Measurements from ENCODE around the gene OOSP4B.
"Not testable (repeated sequence)": the region's sequence is repeated elsewhere in the genome, so short reads cannot be mapped to it uniquely, and the experiment has no call there.

Gene OOSP4B

GRCh38 chr11:60016881-60017280, at the start of gene OOSP4B:
Gene OOSP4B, plus strand, starts transcription at chr11:60017181.
- H3K4me1 ChIP-seq (ENCODE audit: insufficient read depth, low read length) = no peaks in the 10 kb centered on the region
- no peaks in the 10 kb centered on the region for H3K36me3 ChIP-seq (ENCODE audit: insufficient read depth, low read length)
- no peak within 1 kb of the TSS for H3K9ac ChIP-seq (ENCODE audit: low read depth, low read length)
- no peaks in the 10 kb centered on the region for H3K9me3 ChIP-seq (ENCODE audit: control insufficient read depth, insufficient read depth, low read length)

- Histone ChIP-seq H3K9me3 (ENCODE audit: control insufficient read depth, insufficient read depth, low read length) (no peaks in the 10 kb centered on the region), H3K36me3 (ENCODE audit: insufficient read depth, low read length) (no peaks in the 10 kb centered on the region), H3K9ac (ENCODE audit: low read depth, low read length) (no peak overlapping the region), H3K4me1 (ENCODE audit: insufficient read depth, low read length) (no peaks in the 10 kb centered on the region)
These were observed 49.1 kb upstream of the OOSP4B start for GRCh38 chr11:59967677-59968394.

- Histone ChIP-seq H3K9me3 (ENCODE audit: control insufficient read depth, insufficient read depth, low read length) (no peaks in the 10 kb centered on the region), H3K9ac (ENCODE audit: low read depth, low read length) (no peak overlapping the region), H3K36me3 (ENCODE audit: insufficient read depth, low read length) (no peaks in the 10 kb centered on the region), H3K4me1 (ENCODE audit: insufficient read depth, low read length) (no peaks in the 10 kb centered on the region)
These were observed 48.6 kb upstream of the OOSP4B start for GRCh38 chr11:59968395-59968783.

GRCh38 chr11:59973097-59973496, 43.9 kb upstream of the OOSP4B start:
- Histone ChIP-seq H3K36me3 (ENCODE audit: insufficient read depth, low read length) (no peaks in the 10 kb centered on the region), H3K4me1 (ENCODE audit: insufficient read depth, low read length) (no peaks in the 10 kb centered on the region), H3K9ac (ENCODE audit: low read depth, low read length) (no peak overlapping the region), H3K9me3 (ENCODE audit: control insufficient read depth, insufficient read depth, low read length) (no peaks in the 10 kb centered on the region)

GRCh38 chr11:59981106-59981770, 35.7 kb upstream of the OOSP4B start:
- Histone ChIP-seq H3K9ac (ENCODE audit: low read depth, low read length) (no peak overlapping the region), H3K36me3 (ENCODE audit: insufficient read depth, low read length) (no peaks in the 10 kb centered on the region), H3K9me3 (ENCODE audit: control insufficient read depth, insufficient read depth, low read length) (no peaks in the 10 kb centered on the region), H3K4me1 (ENCODE audit: insufficient read depth, low read length) (no peaks in the 10 kb centered on the region)

GRCh38 chr11:59982037-59982436, 34.9 kb upstream of the OOSP4B start:
- H3K9me3 ChIP-seq (ENCODE audit: control insufficient read depth, insufficient read depth, low read length); H3K9ac ChIP-seq (ENCODE audit: low read depth, low read length); H3K4me1 ChIP-seq (ENCODE audit: insufficient read depth, low read length); H3K36me3 ChIP-seq (ENCODE audit: insufficient read depth, low read length): not testable (repeated sequence)

- Histone ChIP-seq H3K9ac (ENCODE audit: low read depth, low read length) (no peak overlapping the region), H3K36me3 (ENCODE audit: insufficient read depth, low read length) (no peaks in the 10 kb centered on the region), H3K9me3 (ENCODE audit: control insufficient read depth, insufficient read depth, low read length) (no peaks in the 10 kb centered on the region), H3K4me1 (ENCODE audit: insufficient read depth, low read length) (no peaks in the 10 kb centered on the region)
These were observed 33.8 kb upstream of the OOSP4B start for GRCh38 chr11:59983212-59983611.

- Histone ChIP-seq H3K36me3 (ENCODE audit: insufficient read depth, low read length) (no peaks in the 10 kb centered on the region), H3K4me1 (ENCODE audit: insufficient read depth, low read length) (no peaks in the 10 kb centered on the region), H3K9me3 (ENCODE audit: control insufficient read depth, insufficient read depth, low read length) (no peaks in the 10 kb centered on the region), H3K9ac (ENCODE audit: low read depth, low read length) (no peak overlapping the region)
These were observed 32.6 kb upstream of the OOSP4B start for GRCh38 chr11:59984368-59984767.

- Histone ChIP-seq H3K9ac (ENCODE audit: low read depth, low read length) (no peak overlapping the region), H3K4me1 (ENCODE audit: insufficient read depth, low read length) (no peaks in the 10 kb centered on the region), H3K9me3 (ENCODE audit: control insufficient read depth, insufficient read depth, low read length) (no peaks in the 10 kb centered on the region), H3K36me3 (ENCODE audit: insufficient read depth, low read length) (no peaks in the 10 kb centered on the region)
These were observed 26.6 kb upstream of the OOSP4B start for GRCh38 chr11:59990421-59990820.

GRCh38 chr11:59992425-59992824, 24.6 kb upstream of the OOSP4B start:
- Histone ChIP-seq H3K4me1 (ENCODE audit: insufficient read depth, low read length) (no peaks in the 10 kb centered on the region), H3K36me3 (ENCODE audit: insufficient read depth, low read length) (no peaks in the 10 kb centered on the region), H3K9me3 (ENCODE audit: control insufficient read depth, insufficient read depth, low read length) (no peaks in the 10 kb centered on the region), H3K9ac (ENCODE audit: low read depth, low read length) (no peak overlapping the region)

GRCh38 chr11:59997800-59998199, 19.2 kb upstream of the OOSP4B start:
- Histone ChIP-seq H3K9ac (ENCODE audit: low read depth, low read length) (no peak overlapping the region), H3K9me3 (ENCODE audit: control insufficient read depth, insufficient read depth, low read length) (no peaks in the 10 kb centered on the region), H3K36me3 (ENCODE audit: insufficient read depth, low read length) (no peaks in the 10 kb centered on the region), H3K4me1 (ENCODE audit: insufficient read depth, low read length) (no peaks in the 10 kb centered on the region)

- Histone ChIP-seq H3K36me3 (ENCODE audit: insufficient read depth, low read length) (no peaks in the 10 kb centered on the region), H3K9me3 (ENCODE audit: control insufficient read depth, insufficient read depth, low read length) (no peaks in the 10 kb centered on the region), H3K4me1 (ENCODE audit: insufficient read depth, low read length) (no peaks in the 10 kb centered on the region), H3K9ac (ENCODE audit: low read depth, low read length) (no peak overlapping the region)
These were observed 17.3 kb upstream of the OOSP4B start for GRCh38 chr11:59999691-60000090.

- Histone ChIP-seq H3K36me3 (ENCODE audit: insufficient read depth, low read length) (no peaks in the 10 kb centered on the region), H3K4me1 (ENCODE audit: insufficient read depth, low read length) (no peaks in the 10 kb centered on the region), H3K9me3 (ENCODE audit: control insufficient read depth, insufficient read depth, low read length) (no peaks in the 10 kb centered on the region), H3K9ac (ENCODE audit: low read depth, low read length) (no peak overlapping the region)
These were observed 13.3 kb upstream of the OOSP4B start for GRCh38 chr11:60003729-60004128.

GRCh38 chr11:60005360-60005759, 11.6 kb upstream of the OOSP4B start:
- Histone ChIP-seq H3K9me3 (ENCODE audit: control insufficient read depth, insufficient read depth, low read length) (no peaks in the 10 kb centered on the region), H3K9ac (ENCODE audit: low read depth, low read length) (no peak overlapping the region), H3K36me3 (ENCODE audit: insufficient read depth, low read length) (no peaks in the 10 kb centered on the region), H3K4me1 (ENCODE audit: insufficient read depth, low read length) (no peaks in the 10 kb centered on the region)

GRCh38 chr11:60018058-60018457, 1.1 kb downstream of the OOSP4B start:
- Histone ChIP-seq H3K4me1 (ENCODE audit: insufficient read depth, low read length) (no peaks in the 10 kb centered on the region), H3K9ac (ENCODE audit: low read depth, low read length) (no peak overlapping the region), H3K9me3 (ENCODE audit: control insufficient read depth, insufficient read depth, low read length) (no peaks in the 10 kb centered on the region), H3K36me3 (ENCODE audit: insufficient read depth, low read length) (no peaks in the 10 kb centered on the region)

Measured in ES-I3 (cell line).